BJ (cell line): ENCODE results near the gene TANC1. TPM values are rescaled to one million over a fixed set of nuclear protein-coding genes. Genes with fewer than 3 reads are reported as not detected.

ENCODE experiments used
- CTCF ChIA-PET: fragments of 350-600 bp; formaldehyde crosslinking; extraction: SDS; loops from one replicate; lab custom pipeline; 2021; ENCODE audit warnings: antibody characterized with exemption, inconsistent platforms; lab: Yijun Ruan, JAX
- POLR2A ChIA-PET: fragments of 300-600 bp; sonication (Branson Sonifier 250); formaldehyde crosslinking; extraction: SDS; loops from one replicate; lab custom pipeline; 2021; ENCODE audit warnings: antibody characterized with exemption; lab: Charles Lee
- DNase-seq: peaks from one replicate; pipeline ENCODE4 v3.0.0-alpha.2; 2011; ENCODE audit warnings: low read depth
- H3K27me3 ChIP-seq: 2 replicates; pipeline ENCODE4 v1.6.0; 2011; ENCODE audit warnings: low read length; ENCODE audit not compliant: control insufficient read depth, insufficient read depth
- H3K36me3 ChIP-seq: 2 replicates; pipeline ENCODE4 v1.5.1; 2011; ENCODE audit warnings: low read length; ENCODE audit not compliant: control insufficient read depth, insufficient read depth
- H3K4me3 ChIP-seq: 2 replicates; pipeline ENCODE4 v1.5.1; 2011; ENCODE audit warnings: low read depth, mild to moderate bottlenecking, control low read depth, low read length
- polyA plus RNA-seq: library from polyadenylated mRNA; depleted of rRNA; stranded (reverse); fragments of >200 nt; gene quantifications from 2 replicates; pipeline ENCODE4 v1.2.3, GENCODE V29; 2011
- TF ChIP-seq, protein P1 (sequence below): IDR thresholded peaks from 2 replicates; pipeline ENCODE4 v1.5.1; 2011; ENCODE audit warnings: low read depth, mild to moderate bottlenecking, control low read depth, inconsistent platforms, low read length, moderate library complexity; ENCODE audit not compliant: insufficient read depth

The TANC1 gene
- polyA plus RNA-seq, 1 experiment: 22.0 TPM

DNA sequence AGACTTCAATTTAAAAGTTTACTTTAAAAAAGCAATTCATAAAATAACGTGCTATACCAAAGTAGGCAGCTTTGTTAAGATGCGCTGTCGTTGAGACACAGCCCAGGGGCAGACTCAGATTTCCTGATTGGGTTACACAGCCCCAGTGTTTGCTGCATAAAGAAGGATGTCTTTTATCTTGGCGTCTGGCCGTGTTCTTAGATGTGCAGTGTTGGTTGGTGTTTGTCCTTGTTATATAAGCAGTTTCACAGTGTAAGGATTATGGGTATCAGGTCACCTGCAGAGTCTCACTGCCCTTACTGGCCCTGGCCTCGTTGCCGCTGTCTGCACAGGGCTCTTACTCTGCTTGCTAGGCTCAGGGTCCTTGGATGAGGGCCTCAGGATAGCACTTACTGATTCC is 209.5 kb downstream of the TANC1 start:
- ChIA-PET POLR2A (no interaction called here), CTCF (interaction anchor here (0.5 kb wide), 1 partner anchor 12 kb away, joined by 3 read pairs; no protein-coding TSS in a partner anchor)
- DNase-seq: no peak
- Histone ChIP-seq H3K4me3 (no peak overlapping the region), H3K36me3 (peaks cover 16% of the 10 kb centered on the region), H3K27me3 (no peaks in the 10 kb centered on the region)
- TF ChIP-seq, protein P1, sequence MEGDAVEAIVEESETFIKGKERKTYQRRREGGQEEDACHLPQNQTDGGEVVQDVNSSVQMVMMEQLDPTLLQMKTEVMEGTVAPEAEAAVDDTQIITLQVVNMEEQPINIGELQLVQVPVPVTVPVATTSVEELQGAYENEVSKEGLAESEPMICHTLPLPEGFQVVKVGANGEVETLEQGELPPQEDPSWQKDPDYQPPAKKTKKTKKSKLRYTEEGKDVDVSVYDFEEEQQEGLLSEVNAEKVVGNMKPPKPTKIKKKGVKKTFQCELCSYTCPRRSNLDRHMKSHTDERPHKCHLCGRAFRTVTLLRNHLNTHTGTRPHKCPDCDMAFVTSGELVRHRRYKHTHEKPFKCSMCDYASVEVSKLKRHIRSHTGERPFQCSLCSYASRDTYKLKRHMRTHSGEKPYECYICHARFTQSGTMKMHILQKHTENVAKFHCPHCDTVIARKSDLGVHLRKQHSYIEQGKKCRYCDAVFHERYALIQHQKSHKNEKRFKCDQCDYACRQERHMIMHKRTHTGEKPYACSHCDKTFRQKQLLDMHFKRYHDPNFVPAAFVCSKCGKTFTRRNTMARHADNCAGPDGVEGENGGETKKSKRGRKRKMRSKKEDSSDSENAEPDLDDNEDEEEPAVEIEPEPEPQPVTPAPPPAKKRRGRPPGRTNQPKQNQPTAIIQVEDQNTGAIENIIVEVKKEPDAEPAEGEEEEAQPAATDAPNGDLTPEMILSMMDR: no peak

DNA sequence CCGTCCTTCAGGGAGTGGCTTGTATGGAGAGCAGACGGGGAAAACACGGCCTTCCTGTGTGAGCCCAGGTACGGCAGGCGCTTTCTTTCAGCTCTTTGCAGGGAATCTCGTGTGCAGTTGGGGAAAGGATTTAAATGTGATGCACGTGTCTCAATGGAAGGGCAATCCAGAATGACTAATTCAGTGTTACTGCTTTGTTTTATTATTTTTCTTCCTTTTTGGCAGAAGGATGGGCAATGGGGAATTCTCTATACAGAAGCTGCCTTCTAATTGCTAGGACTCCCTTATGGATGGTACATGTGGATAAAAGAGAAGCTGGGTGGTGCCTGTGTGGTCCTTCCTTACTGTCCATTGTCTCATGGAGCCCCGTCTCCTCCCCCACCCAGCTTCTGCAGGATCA is 210.7 kb downstream of the TANC1 start:
- Histone ChIP-seq H3K36me3 (peaks cover 13% of the 10 kb centered on the region), H3K27me3 (no peaks in the 10 kb centered on the region), H3K4me3 (no peak overlapping the region)
- TF ChIP-seq, protein P1: no peak
- CTCF ChIA-PET: interaction anchor here (1.2 kb wide), 1 partner anchor 25 kb away, joined by 3 read pairs; no protein-coding TSS in a partner anchor
- POLR2A ChIA-PET: no interaction called here
- DNase-seq: no peak

DNA sequence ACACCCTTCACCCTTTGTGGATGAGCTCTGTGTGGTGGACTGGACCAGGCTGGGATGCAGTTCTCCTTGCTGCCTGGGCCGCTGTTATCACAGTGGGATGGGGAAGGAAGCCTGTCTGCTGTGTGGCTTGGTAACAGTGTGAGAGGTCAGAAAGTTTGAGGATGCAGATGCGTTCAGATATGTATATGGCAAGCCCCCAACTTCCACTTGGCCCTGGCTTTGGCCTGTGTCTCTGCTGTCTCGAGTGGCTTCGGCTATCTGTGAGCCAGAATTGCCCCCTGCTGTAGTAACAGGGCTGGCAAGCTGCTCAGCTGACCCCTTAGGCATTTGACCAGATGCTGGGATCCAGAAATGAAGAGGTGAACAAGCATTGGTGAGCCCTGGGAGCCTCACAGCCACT is 211.3 kb downstream of the TANC1 start:
- TF ChIP-seq, protein P1: no peak
- H3K27me3 ChIP-seq: no peaks in the 10 kb centered on the region
- ChIA-PET CTCF (interaction anchor here (1.2 kb wide), 1 partner anchor 25 kb away, joined by 3 read pairs; no protein-coding TSS in a partner anchor), POLR2A (no interaction called here)
- H3K36me3 ChIP-seq: peaks cover 13% of the 10 kb centered on the region
- DNase-seq: no peak
- no peak overlapping the region for H3K4me3 ChIP-seq

DNA sequence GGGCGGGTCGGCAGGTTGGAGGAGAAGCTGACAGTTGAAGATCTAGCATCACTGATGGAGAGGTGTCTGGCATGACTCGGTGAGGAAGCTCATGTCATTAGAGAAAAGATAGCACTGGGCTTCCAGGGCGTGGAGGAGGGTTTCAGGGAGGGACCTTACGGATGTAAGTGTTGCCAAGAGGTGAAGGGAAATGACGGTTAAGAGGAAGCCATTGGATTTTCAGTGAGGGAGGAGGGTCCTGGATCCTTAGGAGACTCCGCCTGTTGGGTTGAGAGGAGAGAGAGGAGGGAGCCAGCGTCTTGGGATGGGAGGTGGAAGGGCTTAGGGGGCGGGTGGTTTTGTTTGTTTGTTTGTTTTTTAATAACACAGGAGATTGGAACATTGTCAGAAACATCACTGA is 214.9 kb downstream of the TANC1 start:
- ChIA-PET POLR2A (no interaction called here), CTCF (interaction anchor here (0.6 to 0.7 kb wide), 2 partner anchors 65 to 163 kb away, joined by 3 read pairs; no protein-coding TSS in a partner anchor)
- TF ChIP-seq, protein P1: no peak
- Histone ChIP-seq H3K36me3 (peaks cover 20% of the 10 kb centered on the region), H3K4me3 (no peak overlapping the region), H3K27me3 (no peaks in the 10 kb centered on the region)
- DNase-seq: no peak

DNA sequence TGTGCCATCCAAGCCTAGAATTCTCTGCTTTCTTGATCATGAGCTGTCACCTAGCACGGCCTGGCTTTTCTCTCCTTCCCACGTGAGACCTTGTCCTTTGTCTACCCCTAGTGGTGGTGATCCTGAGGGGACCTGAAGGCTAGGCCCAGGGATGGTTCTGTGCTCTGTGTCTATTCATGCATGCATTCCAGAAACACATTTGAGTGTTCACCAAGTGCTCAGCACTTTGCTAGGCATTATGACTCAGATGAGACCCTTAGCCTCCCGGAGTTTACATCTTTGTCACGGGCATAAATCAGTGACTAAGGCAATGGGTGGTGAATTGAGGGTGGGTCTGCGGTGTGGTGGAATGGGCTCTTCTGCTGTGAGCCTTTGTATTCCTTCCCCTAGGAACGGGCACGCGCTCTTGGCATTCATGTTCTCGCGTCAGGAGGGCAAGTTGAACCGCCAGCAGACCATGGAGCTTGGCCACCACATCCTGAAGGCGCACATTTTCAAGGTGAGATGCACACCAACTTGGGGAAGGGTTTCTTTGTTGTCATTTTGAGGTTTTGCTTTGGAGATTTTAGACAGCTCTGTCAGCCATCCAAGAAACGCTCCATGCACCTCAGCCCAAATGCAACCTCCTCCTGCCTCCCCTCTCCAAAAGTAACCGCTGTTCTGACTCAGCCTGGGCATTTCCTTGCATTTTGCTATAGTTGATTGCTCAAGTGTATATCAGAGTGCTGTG is 217.1 kb downstream of the TANC1 start:
- DNase-seq: no peak
- Histone ChIP-seq H3K4me3 (no peak overlapping the region), H3K27me3 (no peaks in the 10 kb centered on the region), H3K36me3 (peaks cover 12% of the 10 kb centered on the region)
- TF ChIP-seq, protein P1: peak; percentile 56
- ChIA-PET POLR2A (no interaction called here), CTCF (interaction anchor here (0.9 to 2.0 kb wide), 5 partner anchors 10 to 284 kb away, joined by 3 to 5 read pairs (median 3); no protein-coding TSS in a partner anchor)
